Lower leg skin (tissue), 3 donors: ENCODE measurements around the gene GPC6.

ENCODE experiments used
- POLR2A ChIP-seq, 2 donors: fragments of 450-650 bp; IDR thresholded peaks; one replicate each; pipeline ENCODE4 v1.6.1; 2016 to 2017; ENCODE audit warnings: antibody characterized with exemption in 2 of 2, mild to moderate bottlenecking in 1 of 2, moderate library complexity in 1 of 2
- TF ChIP-seq, protein P1 (sequence below), 3 donors: fragments of 450-650 bp; IDR thresholded peaks; one replicate each; pipeline ENCODE4 v1.5.1; 2016; ENCODE audit warnings: antibody characterized with exemption in 3 of 3, mild to moderate bottlenecking in 3 of 3, moderate library complexity in 2 of 3

DNA sequence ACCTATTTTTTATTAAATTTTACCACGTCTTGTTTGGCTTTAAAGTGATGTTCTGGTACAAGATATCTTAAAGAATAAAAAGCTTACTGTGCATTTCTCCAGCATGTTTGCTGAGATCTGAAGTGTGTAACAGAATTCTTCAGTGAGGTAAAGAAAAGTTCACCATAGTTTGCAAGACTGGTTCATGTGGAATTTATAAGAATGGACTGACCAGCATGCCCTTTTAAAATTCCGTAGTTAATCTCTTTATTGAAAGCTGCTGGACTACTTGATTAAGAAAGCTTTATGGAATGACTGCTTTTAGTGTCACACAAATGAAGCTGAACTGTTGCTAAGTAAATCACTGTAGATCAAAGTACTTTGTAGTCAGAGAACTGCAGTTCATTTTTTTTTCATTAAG is 119.2 kb downstream of the GPC6 start:
- TF ChIP-seq, protein P1, sequence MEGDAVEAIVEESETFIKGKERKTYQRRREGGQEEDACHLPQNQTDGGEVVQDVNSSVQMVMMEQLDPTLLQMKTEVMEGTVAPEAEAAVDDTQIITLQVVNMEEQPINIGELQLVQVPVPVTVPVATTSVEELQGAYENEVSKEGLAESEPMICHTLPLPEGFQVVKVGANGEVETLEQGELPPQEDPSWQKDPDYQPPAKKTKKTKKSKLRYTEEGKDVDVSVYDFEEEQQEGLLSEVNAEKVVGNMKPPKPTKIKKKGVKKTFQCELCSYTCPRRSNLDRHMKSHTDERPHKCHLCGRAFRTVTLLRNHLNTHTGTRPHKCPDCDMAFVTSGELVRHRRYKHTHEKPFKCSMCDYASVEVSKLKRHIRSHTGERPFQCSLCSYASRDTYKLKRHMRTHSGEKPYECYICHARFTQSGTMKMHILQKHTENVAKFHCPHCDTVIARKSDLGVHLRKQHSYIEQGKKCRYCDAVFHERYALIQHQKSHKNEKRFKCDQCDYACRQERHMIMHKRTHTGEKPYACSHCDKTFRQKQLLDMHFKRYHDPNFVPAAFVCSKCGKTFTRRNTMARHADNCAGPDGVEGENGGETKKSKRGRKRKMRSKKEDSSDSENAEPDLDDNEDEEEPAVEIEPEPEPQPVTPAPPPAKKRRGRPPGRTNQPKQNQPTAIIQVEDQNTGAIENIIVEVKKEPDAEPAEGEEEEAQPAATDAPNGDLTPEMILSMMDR (IDR thresholded peaks at IDR 0.05): no peak
- TF ChIP-seq POLR2A (IDR thresholded peaks at IDR 0.05): no peak
